GM19099 (cell line): Measurements from ENCODE around the gene AFDN.

ENCODE experiments used
- POLR2A ChIP-seq: IDR thresholded peaks from 3 replicates; pipeline ENCODE4 v1.6.1; 2011; ENCODE audit warnings: low read depth; ENCODE audit not compliant: insufficient read length; ENCODE audit errors: extremely low read depth

The AFDN gene

DNA sequence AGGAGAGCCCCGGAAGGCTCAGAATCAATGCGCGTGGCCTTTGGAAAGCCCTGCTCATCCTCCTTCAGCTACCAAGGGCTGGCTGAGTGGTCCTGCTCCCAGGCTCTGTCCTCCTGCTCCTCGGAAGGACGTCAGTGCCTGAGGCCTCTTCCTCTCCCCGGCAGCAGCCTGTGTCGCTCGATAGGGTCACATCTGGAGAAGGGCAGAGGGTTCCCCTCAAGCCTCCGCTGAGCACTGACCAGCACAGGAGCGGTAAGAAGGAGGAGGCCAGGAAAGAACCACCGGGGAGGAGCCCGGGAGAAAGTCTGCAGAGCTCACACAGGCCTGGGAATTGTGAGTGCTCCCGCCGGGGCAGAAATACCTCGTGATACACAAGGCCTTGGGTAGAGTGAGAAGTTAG is 192.0 kb downstream of the AFDN start:
- no peak for TF ChIP-seq POLR2A

DNA sequence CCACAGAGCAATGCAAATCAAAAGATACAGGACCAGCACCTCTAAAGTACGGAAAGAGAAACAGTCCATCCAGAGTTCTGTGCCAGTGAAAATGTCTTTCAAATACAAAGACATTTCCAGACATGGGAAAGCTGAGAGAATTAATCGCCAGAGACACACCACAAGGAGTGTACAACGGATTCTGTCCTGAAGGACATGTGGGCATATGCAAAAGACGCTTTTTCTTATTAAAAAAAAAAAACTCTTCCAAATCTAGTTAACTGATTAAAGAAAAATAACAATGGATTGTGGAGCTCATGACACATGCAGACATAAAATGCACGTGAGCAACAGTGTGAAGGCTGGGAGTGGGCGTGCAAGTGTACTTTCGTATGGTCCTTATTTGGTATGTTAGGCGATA is 193.5 kb downstream of the AFDN start:
- TF ChIP-seq POLR2A = no peak

DNA sequence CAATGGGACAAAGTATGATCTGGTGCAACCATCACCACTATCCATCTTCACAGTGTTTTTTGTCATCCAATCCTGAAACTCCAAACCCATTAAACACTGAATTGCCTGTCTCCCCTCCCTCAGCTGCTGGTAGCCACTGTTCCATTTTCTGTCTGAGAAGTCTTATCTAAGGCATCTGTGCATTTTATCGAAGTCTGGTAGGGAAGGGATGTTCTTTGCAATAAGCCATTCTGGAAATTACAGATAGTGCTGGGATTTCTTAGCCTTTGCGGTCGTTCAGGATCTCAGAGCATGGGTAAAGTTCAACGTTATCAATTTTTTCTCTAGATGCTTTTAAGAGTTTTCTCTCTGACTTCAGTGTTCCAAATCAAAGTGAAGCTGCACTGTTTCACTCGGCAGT is 194.9 kb downstream of the AFDN start:
- TF ChIP-seq POLR2A = no peak
